H1 (cell line): ENCODE data around the gene RNF214. TPM values are rescaled to one million over a fixed set of nuclear protein-coding genes. Genes with fewer than 3 reads are reported as not detected.

Source experiments
- CTCF ChIA-PET: fragments of 300-600 bp; sonication (Branson Sonifier 250); formaldehyde crosslinking; loops from one replicate; lab custom pipeline; 2021; ENCODE audit not compliant: partially characterized antibody; lab: Charles Lee
- POLR2A ChIA-PET: fragments of 300-600 bp; sonication (Branson Sonifier 250); formaldehyde crosslinking; loops from one replicate; lab custom pipeline; 2021; ENCODE audit warnings: inconsistent platforms; ENCODE audit not compliant: partially characterized antibody; lab: Charles Lee
- DNase-seq, 2 experiments: peaks; one replicate each; pipeline versions ENCODE4 v3.0.0 to v3.0.0-alpha.2; 2010 to 2022; ENCODE audit warnings: low spot score in 2 of 2, low read depth in 1 of 2, mixed read lengths in 1 of 2
- FAIRE-seq: peaks from 2 replicates; lab custom pipeline; 2011; peaks lifted over from hg19 to GRCh38; lab: Jason Lieb, UNC
- H2AFZ ChIP-seq: 2 replicates; pipeline ENCODE4 v1.8.1; 2012; ENCODE audit warnings: low read length, inconsistent platforms
- H2AK5ac ChIP-seq: 2 replicates; pipeline ENCODE4 v1.6.1; 2013; ENCODE audit warnings: low read depth, low read length
- H2BK120ac ChIP-seq: replicated peaks from 2 replicates; pipeline ENCODE3; 2013; ENCODE audit warnings: low read depth, low read length, inconsistent platforms
- H2BK12ac ChIP-seq: 2 replicates; pipeline ENCODE4 v1.6.1; 2013; ENCODE audit warnings: low read depth, low read length
- H2BK15ac ChIP-seq: 2 replicates; pipeline ENCODE4 v1.6.1; 2013; ENCODE audit warnings: low read length
- H2BK20ac ChIP-seq: 2 replicates; pipeline ENCODE4 v1.6.1; 2013; ENCODE audit warnings: low read length
- H2BK5ac ChIP-seq: 2 replicates; pipeline ENCODE4 v1.6.1; 2013; ENCODE audit warnings: low read depth, low read length
- H3K14ac ChIP-seq: 2 replicates; pipeline ENCODE4 v1.6.1; 2013; ENCODE audit warnings: inconsistent platforms; ENCODE audit not compliant: insufficient read length
- H3K18ac ChIP-seq: 2 replicates; pipeline ENCODE4 v1.6.1; 2013; ENCODE audit warnings: low read length; ENCODE audit errors: extremely low read depth
- H3K23ac ChIP-seq: 2 replicates; pipeline ENCODE4 v1.6.1; 2013; ENCODE audit warnings: inconsistent platforms; ENCODE audit not compliant: insufficient read length
- H3K23me2 ChIP-seq: 2 replicates; pipeline ENCODE4 v1.6.1; 2013; ENCODE audit warnings: low read depth, low read length
- H3K27ac ChIP-seq: 2 replicates; pipeline ENCODE4 v1.6.1; 2011; ENCODE audit warnings: low read depth, low read length, inconsistent platforms
- H3K27me3 ChIP-seq, 4 experiments: replicated peaks in 1 of 4; 1 replicate in 1 of 4; 2 replicates in 3 of 4; pipeline versions ENCODE4 v1.6.1 to v1.8.1; 2011 to 2013; ENCODE audit warnings: low read length in 3 of 4, mild to moderate bottlenecking in 3 of 4, inconsistent platforms in 2 of 4, mixed read lengths in 2 of 4, moderate library complexity in 1 of 4; ENCODE audit not compliant: control insufficient read depth in 3 of 4, insufficient read depth in 3 of 4; ENCODE audit errors: extremely low read depth in 1 of 4
- H3K36me3 ChIP-seq, 4 experiments: 2 replicates each; pipeline versions ENCODE4 v1.6.1 to v1.8.1; 2011 to 2013; ENCODE audit warnings: mild to moderate bottlenecking in 4 of 4, low read length in 3 of 4, moderate library complexity in 2 of 4, control low read depth in 1 of 4, inconsistent platforms in 1 of 4; ENCODE audit not compliant: insufficient read depth in 4 of 4, control insufficient read depth in 2 of 4
- H3K4ac ChIP-seq: replicated peaks from 2 replicates; pipeline ENCODE3; 2013; ENCODE audit warnings: low read length, low read depth, mixed read lengths, inconsistent platforms; ENCODE audit not compliant: insufficient read length
- H3K4me1 ChIP-seq, 4 experiments: replicated peaks in 1 of 4; 1 replicate in 1 of 4; 2 replicates in 3 of 4; pipeline versions ENCODE4 v1.6.1 to v1.8.1; 2011 to 2013; ENCODE audit warnings: low read length in 3 of 4, inconsistent platforms in 2 of 4, mixed read lengths in 1 of 4; ENCODE audit not compliant: insufficient read depth in 4 of 4, control insufficient read depth in 3 of 4
- H3K4me2 ChIP-seq, 2 experiments: 2 replicates each; pipeline versions ENCODE4 v1.6.1 to v1.8.1; 2011 to 2013; ENCODE audit warnings: low read depth in 2 of 2, low read length in 2 of 2, control low read depth in 1 of 2, inconsistent platforms in 1 of 2, mild to moderate bottlenecking in 1 of 2; ENCODE audit not compliant: insufficient read depth in 1 of 2
- H3K4me3 ChIP-seq, 4 experiments: fragments of 200-600, 300-600 bp in 1 of 4; sonication (generic), shearing (Covaris generic), sonication (Bioruptor Twin) in 1 of 4; 2 replicates each; pipeline versions ENCODE4 v1.5.1 to v1.8.1; 2011 to 2016; ENCODE audit warnings: low read length in 4 of 4, low read depth in 3 of 4, control low read depth in 2 of 4, inconsistent platforms in 2 of 4, mild to moderate bottlenecking in 2 of 4, mixed read lengths in 1 of 4, moderate library complexity in 1 of 4; ENCODE audit not compliant: insufficient read depth in 2 of 4; ENCODE audit errors: extremely low read depth in 1 of 4
- H3K56ac ChIP-seq: replicated peaks from 2 replicates; pipeline ENCODE3; 2013; ENCODE audit warnings: low read depth, mild to moderate bottlenecking, mixed read lengths, low read length, inconsistent platforms; ENCODE audit not compliant: insufficient read length
- H3K79me1 ChIP-seq: 2 replicates; pipeline ENCODE4 v1.6.1; 2013; ENCODE audit warnings: low read depth, low read length, control low read depth
- H3K79me2 ChIP-seq, 2 experiments: 2 replicates each; pipeline versions ENCODE4 v1.6.1 to v1.8.1; 2012 to 2013; ENCODE audit warnings: low read length in 2 of 2, mild to moderate bottlenecking in 2 of 2, inconsistent platforms in 1 of 2; ENCODE audit not compliant: insufficient read depth in 2 of 2, control insufficient read depth in 1 of 2
- H3K9ac ChIP-seq, 4 experiments: replicated peaks in 1 of 4; 1 replicate in 1 of 4; 2 replicates in 3 of 4; pipeline versions ENCODE4 v1.6.1 to v1.8.1; 2011 to 2013; ENCODE audit warnings: low read depth in 3 of 4, low read length in 3 of 4, control low read depth in 2 of 4, mild to moderate bottlenecking in 2 of 4, moderate library complexity in 2 of 4, inconsistent platforms in 1 of 4; ENCODE audit errors: extremely low read depth in 1 of 4
- H3K9me3 ChIP-seq, 2 experiments: 2 replicates each; pipeline versions ENCODE4 v1.6.1 to v1.8.1; 2012 to 2013; ENCODE audit warnings: mild to moderate bottlenecking in 2 of 2, moderate library complexity in 2 of 2, control low read depth in 1 of 2, inconsistent platforms in 1 of 2, low read depth in 1 of 2, low read length in 1 of 2, mixed read lengths in 1 of 2; ENCODE audit not compliant: insufficient read depth in 2 of 2
- H4K20me1 ChIP-seq, 2 experiments: replicated peaks in 1 of 2; 2 replicates each; pipeline versions ENCODE3 to v1.8.1; 2011 to 2013; ENCODE audit warnings: inconsistent platforms in 2 of 2, low read length in 2 of 2, mild to moderate bottlenecking in 1 of 2; ENCODE audit not compliant: insufficient read depth in 2 of 2, control insufficient read depth in 1 of 2
- H4K5ac ChIP-seq: 2 replicates; pipeline ENCODE4 v1.6.1; 2013; ENCODE audit warnings: low read length, low read depth, mixed read lengths, inconsistent platforms; ENCODE audit not compliant: insufficient read length
- H4K8ac ChIP-seq: 2 replicates; pipeline ENCODE4 v1.8.0; 2013; ENCODE audit warnings: mild to moderate bottlenecking, moderate library complexity, low read length, inconsistent platforms; ENCODE audit not compliant: insufficient read depth; ENCODE audit errors: extremely low read depth
- H4K91ac ChIP-seq: replicated peaks from 2 replicates; pipeline ENCODE3; 2013; ENCODE audit warnings: low read length, mixed read lengths, inconsistent platforms; ENCODE audit not compliant: insufficient read length
- CBX8 ChIP-seq: fragments of 300-800, 300-1000 bp; sonication (generic); IDR thresholded peaks from 2 replicates; pipeline ENCODE4 v1.7.1; 2016; ENCODE audit warnings: low read depth, low read length, borderline replicate concordance
- E2F6 ChIP-seq: IDR thresholded peaks from 2 replicates; pipeline ENCODE4 v1.6.1; 2012; ENCODE audit warnings: inconsistent platforms
- EGR1 ChIP-seq: IDR thresholded peaks from 2 replicates; pipeline ENCODE4 v1.6.1; 2011; ENCODE audit warnings: low read depth, low read length, borderline replicate concordance
- FOSL1 ChIP-seq: IDR thresholded peaks from 2 replicates; pipeline ENCODE4 v1.6.1; 2011; ENCODE audit warnings: mild to moderate bottlenecking, low read depth, low read length, moderate library complexity; ENCODE audit not compliant: insufficient read depth
- POU5F1 ChIP-seq: IDR thresholded peaks from 2 replicates; pipeline ENCODE4 v1.6.1; 2011; ENCODE audit warnings: low read depth, mild to moderate bottlenecking, low read length, moderate library complexity
- RXRA ChIP-seq: IDR thresholded peaks from 2 replicates; pipeline ENCODE4 v1.6.1; 2011; ENCODE audit warnings: low read depth, mild to moderate bottlenecking, low read length, moderate library complexity; ENCODE audit not compliant: insufficient read depth
- WGBS, 2 experiments: shearing (Covaris generic) in 1 of 2; methylation state at CpG; one replicate each; pipeline versions ENCODE4 v1.1.6 to v1.1.7; 2013 to 2015; ENCODE audit warnings: low lambda C conversion rate in 2 of 2, mixed read lengths in 2 of 2, inconsistent platforms in 1 of 2, low coverage in 1 of 2, missing lambda C conversion rate in 1 of 2; ENCODE audit not compliant: insufficient replicate concordance in 2 of 2, insufficient coverage in 1 of 2, insufficient read length in 1 of 2; ENCODE audit errors: extremely low coverage in 1 of 2, missing lambda C conversion rate in 1 of 2; 5-methylcytosine and 5-hydroxymethylcytosine counted together
- polyA plus RNA-seq, 7 experiments: library from polyadenylated mRNA; depleted of rRNA in 3 of 7; stranded (reverse) in 5 of 7; unstranded in 2 of 7; fragments of >200 nt in 5 of 7; fragments of 200-250 nt in 2 of 7; gene quantifications; 1 replicate in 5 of 7; 2 replicates in 1 of 7; 4 replicates in 1 of 7; pipeline versions ENCODE4 v1.2.1 to v1.2.3, GENCODE V29; 2011 to 2013; ENCODE audit warnings: missing spikeins in 2 of 7, mixed read lengths in 2 of 7
- total RNA-seq: library from RNA; stranded (reverse); fragmentation: NEBNext Ultra II Directional; extraction: Animal tissue kit (Norgen Biotek cat#: 25700); gene quantifications from 2 replicates; pipeline ENCODE4 v1.2.1, GENCODE V29; 2021
- TF ChIP-seq, protein P1 (sequence below), 3 experiments: IDR thresholded peaks; 1 replicate in 2 of 3; 2 replicates in 1 of 3; pipeline versions ENCODE4 v1.5.1 to v1.6.1; 2011; ENCODE audit warnings: low read length in 3 of 3, mild to moderate bottlenecking in 3 of 3, inconsistent platforms in 2 of 3, low read depth in 1 of 3, moderate library complexity in 1 of 3; ENCODE audit not compliant: insufficient read depth in 1 of 3; ENCODE audit errors: control extremely low read depth in 1 of 3
- TF ChIP-seq, protein P2 (sequence below): IDR thresholded peaks from 2 replicates; pipeline ENCODE4 v1.6.1; 2012; ENCODE audit warnings: inconsistent platforms

RNF214 gene
- total and polyA plus RNA-seq, 2 of the 8 experiments (the other 6 are each of a cell fraction or from before 2014, with no cell fraction given) = 34.9 to 35.6 TPM

DNA sequence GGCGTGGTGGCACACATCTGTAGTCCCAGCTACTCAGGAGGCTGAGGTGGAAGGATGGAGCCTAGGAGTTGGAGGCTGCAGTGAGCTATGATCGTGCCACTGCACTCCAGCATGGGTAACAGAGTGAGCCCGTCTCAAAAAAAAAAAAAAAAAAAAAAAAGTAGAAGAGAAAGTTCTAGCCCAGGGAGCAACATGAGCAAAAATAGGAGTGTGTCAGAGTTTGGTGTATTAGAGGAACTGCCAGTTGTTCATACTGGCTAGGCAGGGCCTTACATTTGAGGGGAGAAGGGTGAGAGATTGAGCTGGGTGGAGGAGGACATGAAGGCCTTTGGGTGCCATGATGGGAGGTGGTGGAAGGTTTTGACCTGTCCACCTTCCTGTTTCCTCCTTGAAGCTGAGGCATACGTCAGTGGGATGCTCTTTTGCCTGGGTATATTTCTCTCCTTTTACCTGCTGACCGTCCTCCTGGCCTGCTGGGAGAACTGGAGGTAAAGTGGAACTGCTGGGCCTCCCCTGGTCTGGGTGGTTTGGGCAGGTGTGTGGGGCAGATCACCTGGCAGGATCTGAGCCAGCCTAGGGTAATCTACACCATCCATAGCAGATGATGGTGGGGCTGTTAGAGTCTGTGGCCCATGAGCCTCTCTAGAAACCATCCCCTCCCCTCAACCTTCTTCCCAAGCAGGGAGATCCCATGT, 46.6 kb upstream of the RNF214 start:
- DNase-seq (no peak), FAIRE-seq (no peak)
- Histone ChIP-seq H3K4me3 (no peak overlapping the region), H3K4me2 (no peak overlapping the region), H2BK12ac (no peak overlapping the region), H3K14ac (no peak overlapping the region), H4K5ac (no peak overlapping the region), H3K79me2 (no peaks in the 10 kb centered on the region), H3K23ac (no peak overlapping the region), H2BK120ac (no peak overlapping the region), H3K23me2 (no peaks in the 10 kb centered on the region), H3K18ac (no peak overlapping the region), H2BK20ac (no peak overlapping the region), H3K27me3 (no peaks in the 10 kb centered on the region), H3K79me1 (no peaks in the 10 kb centered on the region), H4K8ac (no peak overlapping the region), H2BK5ac (no peak overlapping the region), H4K20me1 (peaks cover 0 to 6% of the 10 kb centered on the region in 2 experiments), H3K9ac (no peak overlapping the region), H3K56ac (no peak overlapping the region), H3K36me3 (peaks cover 0 to 10% (median 3%) of the 10 kb centered on the region in 4 experiments; a peak in 3 of 8 replicates), H4K91ac (no peak overlapping the region), H2AFZ (no peak overlapping the region), H3K27ac (no peak overlapping the region), H3K4ac (no peak overlapping the region), H2AK5ac (no peak overlapping the region), H2BK15ac (no peak overlapping the region), H3K4me1 (peaks cover under 1 to 3% (median 2%) of the 10 kb centered on the region in 4 experiments; a peak in 6 of 7 replicates), H3K9me3 (no peaks in the 10 kb centered on the region)
- WGBS, 2 experiments = 88% methylated on average over 4 of the region's 5 CpGs; no CpG with 5 or more reads in 1 of the 2 experiments
- ChIA-PET POLR2A (interaction anchor here (0.7 to 12.6 kb wide), 3 partner anchors 16 to 43 kb away, joined by 3 to 153 read pairs (median 4); partner anchors contain the start of gene TAGLN), CTCF (interaction anchor here (13.4 to 14.0 kb wide), 2 partner anchors 13 to 38 kb away, joined by 249 to 359 read pairs; partner anchors contain the start of genes PCSK7, RNF214 and TAGLN)
- TF ChIP-seq, protein P1, sequence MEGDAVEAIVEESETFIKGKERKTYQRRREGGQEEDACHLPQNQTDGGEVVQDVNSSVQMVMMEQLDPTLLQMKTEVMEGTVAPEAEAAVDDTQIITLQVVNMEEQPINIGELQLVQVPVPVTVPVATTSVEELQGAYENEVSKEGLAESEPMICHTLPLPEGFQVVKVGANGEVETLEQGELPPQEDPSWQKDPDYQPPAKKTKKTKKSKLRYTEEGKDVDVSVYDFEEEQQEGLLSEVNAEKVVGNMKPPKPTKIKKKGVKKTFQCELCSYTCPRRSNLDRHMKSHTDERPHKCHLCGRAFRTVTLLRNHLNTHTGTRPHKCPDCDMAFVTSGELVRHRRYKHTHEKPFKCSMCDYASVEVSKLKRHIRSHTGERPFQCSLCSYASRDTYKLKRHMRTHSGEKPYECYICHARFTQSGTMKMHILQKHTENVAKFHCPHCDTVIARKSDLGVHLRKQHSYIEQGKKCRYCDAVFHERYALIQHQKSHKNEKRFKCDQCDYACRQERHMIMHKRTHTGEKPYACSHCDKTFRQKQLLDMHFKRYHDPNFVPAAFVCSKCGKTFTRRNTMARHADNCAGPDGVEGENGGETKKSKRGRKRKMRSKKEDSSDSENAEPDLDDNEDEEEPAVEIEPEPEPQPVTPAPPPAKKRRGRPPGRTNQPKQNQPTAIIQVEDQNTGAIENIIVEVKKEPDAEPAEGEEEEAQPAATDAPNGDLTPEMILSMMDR (IDR thresholded peaks at IDR 0.05; ENCODE audit: control extremely low read depth in 1 of 3, insufficient read depth in 1 of 3, low read depth in 1 of 3, low read length in 3 of 3) = no peak
- TF ChIP-seq, protein P2, sequence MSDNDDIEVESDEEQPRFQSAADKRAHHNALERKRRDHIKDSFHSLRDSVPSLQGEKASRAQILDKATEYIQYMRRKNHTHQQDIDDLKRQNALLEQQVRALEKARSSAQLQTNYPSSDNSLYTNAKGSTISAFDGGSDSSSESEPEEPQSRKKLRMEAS = no peak
- TF ChIP-seq E2F6 = no peak
- TF ChIP-seq FOSL1 = no peak
- no peak for TF ChIP-seq POU5F1
- no peak for TF ChIP-seq EGR1
- TF ChIP-seq CBX8 = no peak
- no peak for TF ChIP-seq RXRA
